Glutamatergic neuron (in vitro differentiated cells): ENCODE measurements around the gene CCDC170. TPM values are rescaled to one million over a fixed set of nuclear protein-coding genes. Genes with fewer than 3 reads are reported as not detected.

Experiments used
- DNase-seq: peaks from one replicate; pipeline ENCODE4 v3.0.0; 2022
- H3K27ac Mint-ChIP-seq: one replicate; pipeline ENCODE4 v1.8.0; 2020; ENCODE audit warnings: mild to moderate bottlenecking, mixed read lengths, inconsistent platforms; ENCODE audit not compliant: unreplicated experiment
- H3K27me3 Mint-ChIP-seq: one replicate; pipeline ENCODE4 v1.8.0; 2020; ENCODE audit warnings: mild to moderate bottlenecking, moderate library complexity, mixed read lengths, inconsistent platforms; ENCODE audit not compliant: unreplicated experiment
- H3K36me3 Mint-ChIP-seq: one replicate; pipeline ENCODE4 v1.8.0; 2020; ENCODE audit warnings: mild to moderate bottlenecking, mixed read lengths, inconsistent platforms; ENCODE audit not compliant: unreplicated experiment
- H3K4me1 Mint-ChIP-seq: one replicate; pipeline ENCODE4 v1.8.0; 2020; ENCODE audit warnings: mild to moderate bottlenecking, low read depth, mixed read lengths, inconsistent platforms; ENCODE audit not compliant: unreplicated experiment
- H3K4me3 Mint-ChIP-seq: one replicate; pipeline ENCODE4 v1.8.0; 2020; ENCODE audit warnings: mild to moderate bottlenecking, mixed read lengths, inconsistent platforms; ENCODE audit not compliant: unreplicated experiment
- H3K9me3 Mint-ChIP-seq: one replicate; pipeline ENCODE4 v1.8.0; 2020; ENCODE audit warnings: mild to moderate bottlenecking, moderate library complexity, mixed read lengths, inconsistent platforms; ENCODE audit not compliant: unreplicated experiment
- CTCF ChIP-seq: fragments of 200-600 bp; sonication (generic); IDR thresholded peaks from one replicate; pipeline ENCODE4 v1.5.0; 2021; ENCODE audit not compliant: partially characterized antibody, unreplicated experiment
- total RNA-seq: library from RNA; stranded (reverse); fragmentation: NEBNext Ultra II Directional; extraction: Animal tissue kit (Norgen Biotek cat#: 25700); gene quantifications from one replicate; pipeline ENCODE4 v1.2.1, GENCODE V29; 2021; ENCODE audit not compliant: unreplicated experiment

Gene CCDC170
- total RNA-seq, 1 donor from 2014 or later: not detected

GRCh38 chr6:151564654-151565053 is 70.8 kb downstream of the CCDC170 start:
- Mint-ChIP-seq H3K27ac (no peak overlapping the region), H3K36me3 (peaks cover 15% of the 10 kb centered on the region), H3K27me3 (no peaks in the 10 kb centered on the region), H3K9me3 (peaks cover 10% of the 10 kb centered on the region), H3K4me3 (no peak overlapping the region), H3K4me1 (no peaks in the 10 kb centered on the region)
- no peak for DNase-seq
- no peak for TF ChIP-seq CTCF

- no peaks in the 10 kb centered on the region for H3K27me3 Mint-ChIP-seq
- H3K9me3 Mint-ChIP-seq: peaks cover 10% of the 10 kb centered on the region
- no peak for TF ChIP-seq CTCF
- no peaks in the 10 kb centered on the region for H3K4me1 Mint-ChIP-seq
- no peak for DNase-seq
- no peak overlapping the region for H3K4me3 Mint-ChIP-seq
- no peak overlapping the region for H3K27ac Mint-ChIP-seq
- H3K36me3 Mint-ChIP-seq: peaks cover 15% of the 10 kb centered on the region
These were observed 72.1 kb downstream of the CCDC170 start for GRCh38 chr6:151565940-151566339.

- H3K4me3 Mint-ChIP-seq: no peak overlapping the region
- no peak for TF ChIP-seq CTCF
- no peak overlapping the region for H3K27ac Mint-ChIP-seq
- no peaks in the 10 kb centered on the region for H3K27me3 Mint-ChIP-seq
- H3K4me1 Mint-ChIP-seq: no peaks in the 10 kb centered on the region
- no peak for DNase-seq
- H3K36me3 Mint-ChIP-seq: peaks cover 15% of the 10 kb centered on the region
- H3K9me3 Mint-ChIP-seq: peaks cover 8% of the 10 kb centered on the region
These were observed 72.7 kb downstream of the CCDC170 start for GRCh38 chr6:151566557-151566956.

GRCh38 chr6:151576633-151577032 is 82.8 kb downstream of the CCDC170 start:
- Mint-ChIP-seq H3K4me3 (no peak overlapping the region), H3K4me1 (no peaks in the 10 kb centered on the region), H3K27me3 (no peaks in the 10 kb centered on the region), H3K36me3 (no peaks in the 10 kb centered on the region), H3K9me3 (no peaks in the 10 kb centered on the region), H3K27ac (no peak overlapping the region)
- no peak for DNase-seq
- no peak for TF ChIP-seq CTCF

- H3K36me3 Mint-ChIP-seq: peaks cover under 1% of the 10 kb centered on the region
- H3K4me3 Mint-ChIP-seq: no peak overlapping the region
- no peak for TF ChIP-seq CTCF
- no peaks in the 10 kb centered on the region for H3K9me3 Mint-ChIP-seq
- no peak overlapping the region for H3K27ac Mint-ChIP-seq
- no peaks in the 10 kb centered on the region for H3K4me1 Mint-ChIP-seq
- no peaks in the 10 kb centered on the region for H3K27me3 Mint-ChIP-seq
- DNase-seq: no peak
These were observed 83.4 kb downstream of the CCDC170 start for GRCh38 chr6:151577257-151577656.
